GM15510 (cell line): ENCODE results near the gene TMEM151B.

Experiments used
- POLR2A ChIP-seq: IDR thresholded peaks from 3 replicates; pipeline ENCODE4 v1.6.1; 2011; ENCODE audit warnings: borderline replicate concordance; ENCODE audit not compliant: insufficient read length; ENCODE audit errors: extremely low read depth

TMEM151B gene

GRCh38 chr6:44229376-44230033, 40.7 kb upstream of the TMEM151B start:
- TF ChIP-seq POLR2A = no peak

DNA sequence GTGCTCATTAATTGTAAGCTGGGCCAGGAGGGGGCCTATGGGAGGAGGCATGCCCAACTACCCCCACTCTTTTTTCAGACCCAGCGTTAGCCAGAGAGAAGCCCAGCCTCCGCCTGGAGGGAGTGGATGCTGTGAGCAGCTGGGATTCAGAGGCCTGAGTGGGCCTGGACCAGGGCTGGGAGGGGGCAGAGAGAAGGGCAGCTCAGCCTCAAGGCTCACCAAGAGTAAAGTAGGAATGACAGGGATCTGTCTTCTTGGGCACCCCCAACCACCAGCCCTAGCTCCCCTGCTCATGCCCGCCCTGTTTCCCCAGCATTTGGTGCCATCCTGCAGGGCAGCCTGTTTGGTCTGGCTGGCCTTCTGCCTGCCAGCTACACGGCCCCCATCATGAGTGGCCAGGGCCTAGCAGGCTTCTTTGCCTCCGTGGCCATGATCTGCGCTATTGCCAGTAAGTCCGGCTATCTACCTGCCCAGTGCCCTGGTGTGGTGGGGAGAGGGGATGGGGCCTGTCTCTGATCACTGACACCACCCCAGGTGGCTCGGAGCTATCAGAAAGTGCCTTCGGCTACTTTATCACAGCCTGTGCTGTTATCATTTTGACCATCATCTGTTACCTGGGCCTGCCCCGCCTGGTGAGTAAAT, 40.1 kb upstream of the TMEM151B start:
- no peak for TF ChIP-seq POLR2A

- TF ChIP-seq POLR2A = no peak
These were observed 37.3 kb upstream of the TMEM151B start for GRCh38 chr6:44232676-44233566.

GRCh38 chr6:44233567-44234100, 36.6 kb upstream of the TMEM151B start:
- TF ChIP-seq POLR2A = no peak

DNA sequence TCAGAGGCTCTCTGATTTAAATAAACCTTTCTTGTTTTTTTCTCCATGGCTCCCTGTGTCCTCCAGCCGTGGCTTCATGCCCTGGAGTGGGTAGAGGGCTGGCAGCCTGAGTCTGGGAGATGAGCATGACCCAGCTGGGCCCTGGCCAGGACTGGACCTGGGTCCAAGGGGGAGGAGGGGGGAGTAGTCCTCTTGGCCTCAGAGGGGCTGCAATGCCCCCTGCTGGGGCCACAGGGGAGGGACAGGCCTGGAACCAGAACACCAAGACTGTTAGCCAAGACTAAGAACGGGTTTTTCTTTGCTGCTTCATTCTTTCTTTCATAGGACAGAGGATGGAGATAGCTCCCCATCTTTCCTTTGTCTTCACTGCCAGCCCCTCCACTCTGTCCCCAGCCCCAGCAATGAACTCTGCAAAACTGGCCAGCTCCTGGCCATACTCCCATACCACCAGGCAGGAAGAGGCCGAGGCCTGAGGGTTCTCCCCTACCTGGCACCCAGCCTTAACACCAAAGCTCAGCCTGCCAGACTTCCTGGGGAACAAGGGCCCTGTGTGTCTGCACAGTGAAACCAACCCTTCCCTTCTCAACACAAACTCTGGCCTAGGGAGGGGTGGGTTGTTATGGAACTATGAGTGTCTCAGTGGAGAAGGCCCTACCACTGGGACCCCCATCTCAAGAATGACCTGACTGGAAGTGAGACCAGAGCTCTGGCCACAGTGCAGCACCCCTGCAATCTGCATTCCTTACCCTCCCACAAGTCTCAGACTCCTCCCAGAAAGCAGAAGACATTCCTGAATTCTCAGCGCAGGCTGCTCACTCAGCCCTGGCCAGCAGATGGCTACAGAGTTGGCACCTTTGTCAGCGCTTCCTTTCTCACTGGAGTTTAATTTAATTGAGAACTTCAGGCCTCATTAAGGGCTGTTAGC, 35.9 kb upstream of the TMEM151B start:
- TF ChIP-seq POLR2A = no peak

- TF ChIP-seq POLR2A = no peak
These were observed 35.0 kb upstream of the TMEM151B start for GRCh38 chr6:44235269-44235668.

GRCh38 chr6:44235891-44236516, 34.2 kb upstream of the TMEM151B start:
- TF ChIP-seq POLR2A = no peak

- TF ChIP-seq POLR2A = no peak
These were observed 33.0 kb upstream of the TMEM151B start for GRCh38 chr6:44237021-44237812.

DNA sequence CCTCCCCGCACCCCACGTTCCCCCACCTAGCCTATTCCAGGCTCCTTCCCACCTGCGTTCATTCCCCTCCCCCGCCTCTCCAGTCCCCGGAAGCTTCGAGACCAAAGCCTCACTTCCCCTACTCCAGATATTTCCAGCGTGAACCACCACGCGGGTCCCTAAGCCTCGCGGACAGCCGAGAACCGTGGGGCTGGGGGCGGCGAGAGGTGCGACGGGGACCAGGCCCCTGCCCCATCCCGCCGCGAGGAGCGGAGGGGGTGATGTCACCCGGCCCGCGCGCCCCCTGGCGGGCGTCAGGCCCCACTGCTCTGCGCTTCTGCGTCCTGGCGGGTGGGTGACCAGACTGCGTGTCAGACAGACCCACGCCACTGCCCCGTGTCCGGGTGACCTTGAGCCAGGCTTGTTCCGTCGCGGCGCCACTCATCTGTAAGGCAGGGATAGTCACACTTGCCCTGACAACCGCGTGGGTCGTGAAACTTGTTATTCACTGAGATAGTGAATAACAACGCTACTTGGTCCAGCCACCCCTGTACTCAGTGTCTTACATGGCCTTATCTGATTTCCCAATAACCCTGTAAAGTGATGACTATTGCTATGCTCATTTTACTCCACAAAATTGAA, 32.3 kb upstream of the TMEM151B start:
- TF ChIP-seq POLR2A = peak; percentile 52

DNA sequence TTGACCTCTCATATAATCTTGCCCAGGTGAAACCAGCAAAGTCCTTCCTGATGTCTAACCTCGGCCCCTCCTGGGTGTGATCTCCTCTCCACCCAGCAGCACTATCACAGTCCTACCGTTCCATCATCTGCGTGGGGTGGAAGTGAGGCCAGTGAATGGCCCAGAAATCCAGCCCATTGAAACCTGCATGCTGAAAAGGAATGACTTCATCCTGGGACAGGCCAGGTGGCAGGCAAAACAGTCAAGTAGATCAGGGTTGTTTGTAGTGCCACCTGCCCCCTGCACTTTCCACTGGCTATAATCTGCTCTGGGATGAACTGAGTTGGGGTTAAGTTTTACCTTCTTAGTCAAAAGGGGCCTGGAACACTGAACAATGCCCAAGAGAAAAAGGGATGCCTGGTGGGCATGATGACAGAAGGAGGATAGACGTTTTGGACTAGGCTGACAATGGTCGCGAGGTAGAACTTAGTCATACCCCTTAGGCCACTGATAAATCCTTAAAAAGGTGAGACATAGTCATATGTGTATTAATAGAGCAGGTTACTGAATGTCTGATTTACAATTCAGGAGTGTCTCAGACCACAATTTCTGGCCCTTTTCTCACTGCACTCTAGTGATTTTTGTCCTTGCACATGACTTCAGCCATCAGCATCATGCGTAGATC, 31.4 kb upstream of the TMEM151B start:
- TF ChIP-seq POLR2A = no peak

- no peak for TF ChIP-seq POLR2A
These were observed 26.9 kb upstream of the TMEM151B start for GRCh38 chr6:44243345-44243744.

GRCh38 chr6:44245391-44245911, 24.8 kb upstream of the TMEM151B start:
- no peak for TF ChIP-seq POLR2A
